ENCODE results near the gene NKD1. TPM values are rescaled to one million over a fixed set of nuclear protein-coding genes. Genes with fewer than 3 reads are reported as not detected.

Gene NKD1
- total RNA-seq, 1 donor from 2014 or later: 63.0 TPM

DNA sequence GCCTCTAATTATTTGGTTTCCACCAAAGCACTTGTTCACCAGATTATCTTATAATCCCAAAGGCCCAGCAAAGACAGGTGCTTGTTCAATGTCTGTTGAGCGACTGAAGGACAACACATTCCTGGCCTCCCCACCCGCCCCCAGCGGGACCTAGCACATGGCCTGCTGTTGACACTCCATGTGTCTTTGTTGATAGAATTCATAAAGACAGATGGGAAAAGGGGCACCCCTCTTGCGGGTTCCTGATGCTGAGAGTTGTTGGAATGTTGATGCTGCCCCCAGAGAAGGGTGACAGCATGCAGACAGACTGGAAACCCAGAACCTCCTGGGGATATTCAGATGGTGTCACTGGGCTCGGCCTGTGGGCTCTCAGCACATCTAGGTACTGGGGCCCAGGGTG is 96.0 kb downstream of the NKD1 start:
- Mint-ChIP-seq H3K4me3 (no peak overlapping the region), H3K36me3 (peaks cover 10% of the 10 kb centered on the region), H3K27ac (no peak overlapping the region), H3K9me3 (no peaks in the 10 kb centered on the region), H3K27me3 (ENCODE audit: low read depth) (no peaks in the 10 kb centered on the region), H3K4me1 (peaks cover 29% of the 10 kb centered on the region)
- TF ChIP-seq, protein P1, sequence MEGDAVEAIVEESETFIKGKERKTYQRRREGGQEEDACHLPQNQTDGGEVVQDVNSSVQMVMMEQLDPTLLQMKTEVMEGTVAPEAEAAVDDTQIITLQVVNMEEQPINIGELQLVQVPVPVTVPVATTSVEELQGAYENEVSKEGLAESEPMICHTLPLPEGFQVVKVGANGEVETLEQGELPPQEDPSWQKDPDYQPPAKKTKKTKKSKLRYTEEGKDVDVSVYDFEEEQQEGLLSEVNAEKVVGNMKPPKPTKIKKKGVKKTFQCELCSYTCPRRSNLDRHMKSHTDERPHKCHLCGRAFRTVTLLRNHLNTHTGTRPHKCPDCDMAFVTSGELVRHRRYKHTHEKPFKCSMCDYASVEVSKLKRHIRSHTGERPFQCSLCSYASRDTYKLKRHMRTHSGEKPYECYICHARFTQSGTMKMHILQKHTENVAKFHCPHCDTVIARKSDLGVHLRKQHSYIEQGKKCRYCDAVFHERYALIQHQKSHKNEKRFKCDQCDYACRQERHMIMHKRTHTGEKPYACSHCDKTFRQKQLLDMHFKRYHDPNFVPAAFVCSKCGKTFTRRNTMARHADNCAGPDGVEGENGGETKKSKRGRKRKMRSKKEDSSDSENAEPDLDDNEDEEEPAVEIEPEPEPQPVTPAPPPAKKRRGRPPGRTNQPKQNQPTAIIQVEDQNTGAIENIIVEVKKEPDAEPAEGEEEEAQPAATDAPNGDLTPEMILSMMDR (IDR thresholded peaks at IDR 0.05; ENCODE audit: unreplicated experiment): no peak
- DNase-seq (ENCODE audit: low spot score in 2 of 2, unreplicated experiment in 2 of 2): no peak

DNA sequence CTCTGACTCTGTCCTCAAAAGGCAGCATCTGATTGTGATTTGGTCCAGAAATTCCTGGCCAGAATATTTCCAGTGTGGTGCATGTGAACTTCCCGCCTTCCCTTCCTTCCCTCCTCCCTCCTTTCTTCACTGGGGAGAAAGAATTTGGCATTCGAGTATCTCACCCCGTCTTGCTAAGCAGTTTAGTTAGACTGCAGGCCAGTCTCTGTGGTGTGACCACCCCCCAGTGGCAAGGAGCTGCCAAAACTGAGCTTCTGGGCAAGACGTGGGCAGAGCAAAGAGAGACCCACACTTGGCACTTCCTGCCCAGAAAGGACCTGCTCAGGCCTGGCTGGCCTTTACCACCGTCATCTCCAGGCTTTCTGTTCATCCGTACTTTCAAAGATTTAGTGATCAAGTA is 96.5 kb downstream of the NKD1 start:
- H3K4me1 Mint-ChIP-seq: peaks cover 29% of the 10 kb centered on the region
- H3K36me3 Mint-ChIP-seq: peaks cover 12% of the 10 kb centered on the region
- TF ChIP-seq, protein P1 (IDR thresholded peaks at IDR 0.05; ENCODE audit: unreplicated experiment): no peak
- H3K4me3 Mint-ChIP-seq: no peak overlapping the region
- peak overlapping the region; percentile 91 for H3K27ac Mint-ChIP-seq
- DNase-seq (ENCODE audit: low spot score in 2 of 2, unreplicated experiment in 2 of 2): no peak
- H3K27me3 Mint-ChIP-seq (ENCODE audit: low read depth): no peaks in the 10 kb centered on the region
- no peaks in the 10 kb centered on the region for H3K9me3 Mint-ChIP-seq

GRCh38 chr16:50645563-50646220 is 97.5 kb downstream of the NKD1 start:
- Mint-ChIP-seq H3K4me3 (no peak overlapping the region), H3K36me3 (peaks cover 12% of the 10 kb centered on the region), H3K9me3 (no peaks in the 10 kb centered on the region), H3K4me1 (peaks cover 25% of the 10 kb centered on the region), H3K27ac (peak overlapping the region; percentile 91), H3K27me3 (ENCODE audit: low read depth) (no peaks in the 10 kb centered on the region)
- TF ChIP-seq, protein P1 (IDR thresholded peaks at IDR 0.05; ENCODE audit: unreplicated experiment): no peak
- peak in 1 of 2 experiments; percentile 47 for DNase-seq (ENCODE audit: low spot score in 2 of 2, unreplicated experiment in 2 of 2)

GRCh38 chr16:50646345-50646744 is 98.1 kb downstream of the NKD1 start:
- no peaks in the 10 kb centered on the region for H3K9me3 Mint-ChIP-seq
- TF ChIP-seq, protein P1 (IDR thresholded peaks at IDR 0.05; ENCODE audit: unreplicated experiment): no peak
- H3K27me3 Mint-ChIP-seq (ENCODE audit: low read depth): no peaks in the 10 kb centered on the region
- H3K36me3 Mint-ChIP-seq: peaks cover 12% of the 10 kb centered on the region
- no peak for DNase-seq (ENCODE audit: low spot score in 2 of 2, unreplicated experiment in 2 of 2)
- peak overlapping the region; percentile 17 for H3K27ac Mint-ChIP-seq
- H3K4me3 Mint-ChIP-seq: no peak overlapping the region
- H3K4me1 Mint-ChIP-seq: peaks cover 25% of the 10 kb centered on the region

DNA sequence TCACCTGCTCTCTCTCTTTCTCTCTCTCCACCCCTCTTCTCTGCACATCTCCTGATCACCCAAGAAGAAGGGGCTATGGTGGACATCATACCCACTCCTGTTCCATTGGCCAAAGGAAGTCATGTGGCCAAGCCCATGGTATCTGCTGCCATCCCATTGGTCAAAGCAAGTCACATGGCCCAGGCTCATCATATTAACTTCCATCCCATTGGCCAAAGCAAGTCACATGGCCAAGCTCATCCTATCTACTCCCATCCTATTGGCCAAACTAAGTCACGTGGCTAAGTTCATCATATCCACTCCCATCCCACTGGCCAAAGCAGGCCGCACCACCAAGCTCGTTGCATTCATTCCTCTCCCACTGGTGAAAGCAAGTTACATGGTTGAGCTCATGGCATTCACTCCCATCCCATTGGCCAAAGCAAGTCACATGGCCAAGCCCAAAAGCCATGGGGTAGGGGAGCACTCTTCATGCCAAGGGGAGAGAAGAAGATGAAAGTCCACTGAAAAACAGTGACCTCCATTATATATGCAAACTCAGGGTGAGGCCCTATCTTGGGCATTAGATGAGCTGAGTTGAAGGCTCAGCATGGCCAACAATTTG is 103.7 kb downstream of the NKD1 start:
- H3K36me3 Mint-ChIP-seq: peaks cover 12% of the 10 kb centered on the region
- H3K27me3 Mint-ChIP-seq (ENCODE audit: low read depth): no peaks in the 10 kb centered on the region
- TF ChIP-seq, protein P1 (IDR thresholded peaks at IDR 0.05; ENCODE audit: unreplicated experiment): no peak
- H3K4me3 Mint-ChIP-seq: no peak overlapping the region
- no peak for DNase-seq (ENCODE audit: low spot score in 2 of 2, unreplicated experiment in 2 of 2)
- H3K27ac Mint-ChIP-seq: no peak overlapping the region
- peaks cover 5% of the 10 kb centered on the region for H3K9me3 Mint-ChIP-seq
- H3K4me1 Mint-ChIP-seq: peaks cover 6% of the 10 kb centered on the region

Data from mesothelial cell of epicardium (in vitro differentiated cells).